T-helper 9 cell (primary cell): ENCODE results near the gene RNF150.
A peak's percentile ranks its signal among the peaks of the same experiment; 100 is the strongest.

Experiments used
- DNase-seq: peaks from one replicate; pipeline ENCODE4 v3.0.0-alpha.2; 2020

RNF150 gene

GRCh38 chr4:140903522-140904475, 229.5 kb downstream of the RNF150 start:
- DNase-seq: no peak

GRCh38 chr4:140901736-140902336, 231.4 kb downstream of the RNF150 start:
- DNase-seq: no peak

- DNase-seq: no peak
Observed at GRCh38 chr4:140893939-140894338, 239.3 kb downstream of the RNF150 start.

GRCh38 chr4:140888054-140888453, 245.2 kb downstream of the RNF150 start:
- DNase-seq: no peak

- DNase-seq: no peak
Observed at GRCh38 chr4:140887467-140887866, 245.8 kb downstream of the RNF150 start.

- DNase-seq: no peak
Observed at GRCh38 chr4:140884431-140885058, 248.7 kb downstream of the RNF150 start.

- DNase-seq: no peak
Observed at GRCh38 chr4:140877781-140878180, 255.5 kb downstream of the RNF150 start.

GRCh38 chr4:140876615-140877364, 256.5 kb downstream of the RNF150 start:
- DNase-seq: no peak

GRCh38 chr4:140875746-140876452, 257.4 kb downstream of the RNF150 start:
- no peak for DNase-seq

- no peak for DNase-seq
Observed at GRCh38 chr4:140874056-140874455, 259.2 kb downstream of the RNF150 start.

- no peak for DNase-seq
Observed at GRCh38 chr4:140871368-140871767, 261.9 kb downstream of the RNF150 start.

GRCh38 chr4:140870427-140870826, 262.8 kb downstream of the RNF150 start:
- DNase-seq: no peak

GRCh38 chr4:140869446-140869845, 263.8 kb downstream of the RNF150 start:
- DNase-seq: no peak

GRCh38 chr4:140867356-140867755, 265.9 kb downstream of the RNF150 start:
- DNase-seq: no peak

GRCh38 chr4:140866492-140867005, 266.7 kb downstream of the RNF150 start:
- no peak for DNase-seq

- DNase-seq: no peak
Observed at GRCh38 chr4:140865253-140866217, 267.7 kb downstream of the RNF150 start.

- no peak for DNase-seq
Observed at GRCh38 chr4:140863197-140863596, 270.1 kb downstream of the RNF150 start.

GRCh38 chr4:140862177-140862442, 271.2 kb downstream of the RNF150 start:
- DNase-seq: no peak

- peak; percentile 12 for DNase-seq
Observed at GRCh38 chr4:140861359-140862176, 271.7 kb downstream of the RNF150 start.

GRCh38 chr4:140858897-140859296, 274.4 kb downstream of the RNF150 start:
- no peak for DNase-seq
